H1 (cell line): ENCODE measurements around the gene CACNA1B.

Source experiments
- CTBP2 ChIP-seq: IDR thresholded peaks from 2 replicates; pipeline ENCODE4 v1.7.0; 2011; ENCODE audit warnings: borderline replicate concordance, mild to moderate bottlenecking, moderate library complexity, mixed read lengths, low read length; ENCODE audit not compliant: insufficient read depth, insufficient read length
- EZH2 ChIP-seq: fragments of 200-600 bp; sonication (generic); IDR thresholded peaks from 2 replicates; pipeline ENCODE4 v1.7.1; 2012; ENCODE audit warnings: low read depth, mild to moderate bottlenecking, moderate library complexity, low read length, inconsistent platforms; ENCODE audit not compliant: severe bottlenecking
- MAFK ChIP-seq: IDR thresholded peaks from 2 replicates; pipeline ENCODE4 v1.6.1; 2012; ENCODE audit warnings: low read depth, mild to moderate bottlenecking, improper control_type of control experiment, low read length
- RBBP5 ChIP-seq: IDR thresholded peaks from 2 replicates; pipeline ENCODE4 v1.7.1; 2012; ENCODE audit warnings: low read depth, mild to moderate bottlenecking, inconsistent platforms, low read length, moderate library complexity, borderline replicate concordance
- SRF ChIP-seq: IDR thresholded peaks from 2 replicates; pipeline ENCODE4 v1.6.1; 2011; ENCODE audit warnings: mild to moderate bottlenecking, low read depth, low read length, moderate library complexity
- SUZ12 ChIP-seq: fragments of 200-600 bp; sonication (generic); IDR thresholded peaks from 2 replicates; pipeline ENCODE4 v1.6.1; 2012; ENCODE audit warnings: mild to moderate bottlenecking, inconsistent platforms, low read length, moderate library complexity, mixed read lengths
- TF ChIP-seq, protein P1 (sequence below), 3 experiments: IDR thresholded peaks; 1 replicate in 2 of 3; 2 replicates in 1 of 3; pipeline versions ENCODE4 v1.5.1 to v1.6.1; 2011; ENCODE audit warnings: low read length in 3 of 3, mild to moderate bottlenecking in 3 of 3, inconsistent platforms in 2 of 3, low read depth in 1 of 3, moderate library complexity in 1 of 3; ENCODE audit not compliant: insufficient read depth in 1 of 3; ENCODE audit errors: control extremely low read depth in 1 of 3

DNA sequence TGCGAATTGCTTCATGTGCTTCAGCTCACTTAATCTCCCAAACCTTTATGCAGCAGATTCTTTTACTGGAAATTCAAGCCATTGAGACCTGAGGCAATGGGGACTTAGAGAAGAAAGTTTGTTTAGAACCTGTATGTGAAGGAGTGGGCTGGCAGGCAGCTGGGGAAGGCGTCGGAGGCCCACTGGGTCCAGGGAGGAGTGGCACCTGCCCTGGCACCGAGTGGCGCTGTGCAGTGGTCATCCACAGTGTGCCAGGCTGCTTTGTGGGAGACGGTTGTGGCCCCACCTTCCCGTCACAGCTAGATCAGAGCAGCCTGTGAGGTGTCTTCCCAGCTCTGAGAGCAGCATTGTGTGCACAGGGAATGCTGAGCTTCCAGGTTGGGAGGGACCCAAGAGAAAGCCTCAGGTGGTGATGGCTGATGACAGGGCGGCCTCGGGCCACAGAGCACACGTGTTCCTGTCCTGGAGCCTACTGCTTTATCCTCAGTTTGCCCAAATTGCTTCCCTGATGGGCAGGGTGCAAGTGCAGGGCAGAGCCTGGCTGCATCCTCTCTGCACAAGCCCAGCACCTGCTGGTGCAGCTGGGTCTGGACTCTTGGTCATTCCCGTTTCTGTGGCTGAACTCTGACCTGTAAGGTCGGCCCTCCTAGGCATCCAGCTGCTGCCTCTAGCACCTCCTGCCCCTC, 175.2 kb downstream of the CACNA1B start:
- TF ChIP-seq, protein P1, sequence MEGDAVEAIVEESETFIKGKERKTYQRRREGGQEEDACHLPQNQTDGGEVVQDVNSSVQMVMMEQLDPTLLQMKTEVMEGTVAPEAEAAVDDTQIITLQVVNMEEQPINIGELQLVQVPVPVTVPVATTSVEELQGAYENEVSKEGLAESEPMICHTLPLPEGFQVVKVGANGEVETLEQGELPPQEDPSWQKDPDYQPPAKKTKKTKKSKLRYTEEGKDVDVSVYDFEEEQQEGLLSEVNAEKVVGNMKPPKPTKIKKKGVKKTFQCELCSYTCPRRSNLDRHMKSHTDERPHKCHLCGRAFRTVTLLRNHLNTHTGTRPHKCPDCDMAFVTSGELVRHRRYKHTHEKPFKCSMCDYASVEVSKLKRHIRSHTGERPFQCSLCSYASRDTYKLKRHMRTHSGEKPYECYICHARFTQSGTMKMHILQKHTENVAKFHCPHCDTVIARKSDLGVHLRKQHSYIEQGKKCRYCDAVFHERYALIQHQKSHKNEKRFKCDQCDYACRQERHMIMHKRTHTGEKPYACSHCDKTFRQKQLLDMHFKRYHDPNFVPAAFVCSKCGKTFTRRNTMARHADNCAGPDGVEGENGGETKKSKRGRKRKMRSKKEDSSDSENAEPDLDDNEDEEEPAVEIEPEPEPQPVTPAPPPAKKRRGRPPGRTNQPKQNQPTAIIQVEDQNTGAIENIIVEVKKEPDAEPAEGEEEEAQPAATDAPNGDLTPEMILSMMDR (IDR thresholded peaks at IDR 0.05; ENCODE audit: control extremely low read depth in 1 of 3, insufficient read depth in 1 of 3, low read depth in 1 of 3, low read length in 3 of 3): no peak
- TF ChIP-seq SRF (no peak), RBBP5 (no peak), EZH2 (no peak), MAFK (no peak), CTBP2 (no peak), SUZ12 (no peak)
